HG03108 (cell line): ENCODE results near the gene IP6K3.

Experiments used
- ATAC-seq: cut with Tn5 transposase; IDR thresholded peaks from one replicate; pipeline ENCODE4 v1.9.1; 2021; ENCODE audit warnings: moderate library complexity; ENCODE audit not compliant: unreplicated experiment

The IP6K3 gene

GRCh38 chr6:33778444-33779121 lies 31.9 kb upstream of the IP6K3 start:
- ATAC-seq, result no peak

- ATAC-seq, result no peak
Measured at GRCh38 chr6:33777398-33778388, 31.0 kb upstream of the IP6K3 start.

- no peak for ATAC-seq
Measured at GRCh38 chr6:33776764-33777163, 30.1 kb upstream of the IP6K3 start.

GRCh38 chr6:33776186-33776585 lies 29.5 kb upstream of the IP6K3 start:
- no peak for ATAC-seq

GRCh38 chr6:33774774-33775173 lies 28.1 kb upstream of the IP6K3 start:
- ATAC-seq, result no peak

- ATAC-seq, result no peak
Measured at GRCh38 chr6:33772902-33773472, 26.3 kb upstream of the IP6K3 start.

- no peak for ATAC-seq
Measured at GRCh38 chr6:33772082-33772830, 25.6 kb upstream of the IP6K3 start.

- peak; percentile 45 for ATAC-seq
Measured at GRCh38 chr6:33771146-33772081, 24.7 kb upstream of the IP6K3 start.

- no peak for ATAC-seq
Measured at GRCh38 chr6:33770833-33771145, 24.1 kb upstream of the IP6K3 start.

- ATAC-seq, result no peak
Measured at GRCh38 chr6:33770124-33770832, 23.6 kb upstream of the IP6K3 start.

- ATAC-seq, result no peak
Measured at GRCh38 chr6:33769248-33769821, 22.6 kb upstream of the IP6K3 start.

GRCh38 chr6:33768644-33769120 lies 22.0 kb upstream of the IP6K3 start:
- no peak for ATAC-seq

- ATAC-seq, result no peak
Measured at GRCh38 chr6:33766921-33767907, 20.5 kb upstream of the IP6K3 start.

- ATAC-seq, result no peak
Measured at GRCh38 chr6:33765368-33765767, 18.7 kb upstream of the IP6K3 start.

GRCh38 chr6:33764036-33764435 lies 17.3 kb upstream of the IP6K3 start:
- ATAC-seq, result no peak

GRCh38 chr6:33763483-33763882 lies 16.8 kb upstream of the IP6K3 start:
- no peak for ATAC-seq

GRCh38 chr6:33762713-33763112 lies 16.0 kb upstream of the IP6K3 start:
- no peak for ATAC-seq
